ENCODE data around the gene NECTIN2. TPM values are rescaled to one million over a fixed set of nuclear protein-coding genes. Genes with fewer than 3 reads are reported as not detected.

The NECTIN2 gene
- total and polyA plus RNA-seq, 7 experiments from 2014 or later, result 0.16 to 9.2 (median 0.80) TPM; not detected in 1

GRCh38 chr19:44871809-44872208 lies 25.7 kb downstream of the NECTIN2 start:
- Mint-ChIP-seq H3K4me3 (no peak overlapping the region), H3K4me1 (peaks cover 0 to 11% (median 2%) of the 10 kb centered on the region in 7 donors), H3K27me3 (no peaks in the 10 kb centered on the region), H3K27ac (no peak overlapping the region), H3K9me3 (no peaks in the 10 kb centered on the region), H3K36me3 (no peaks in the 10 kb centered on the region)
- Histone ChIP-seq H3K27me3 (ENCODE audit: control insufficient read depth in 2 of 2, insufficient read depth in 2 of 2, low read length in 2 of 2) (no peaks in the 10 kb centered on the region), H3K27ac (ENCODE audit: low read depth, low read length) (no peak overlapping the region), H3K9me3 (ENCODE audit: control insufficient read depth in 2 of 3, low read length in 3 of 3) (no peaks in the 10 kb centered on the region), H3K4me1 (ENCODE audit: control insufficient read depth in 2 of 2, insufficient read depth in 2 of 2, low read length in 2 of 2) (no peaks in the 10 kb centered on the region), H3K4me3 (ENCODE audit: low read length) (no peak overlapping the region), H3K36me3 (ENCODE audit: control insufficient read depth in 2 of 3, insufficient read depth in 3 of 3, low read length in 3 of 3) (no peaks in the 10 kb centered on the region)
- intact Hi-C loops (cut with micrococcal nuclease), result no loop called here
- ChIA-PET POLR2A (no interaction called here), CTCF (interaction anchor here (1.4 kb wide), 1 partner anchor 12 kb away, joined by 5 read pairs; no protein-coding TSS in a partner anchor)
- DNase-seq, result no peak
- ATAC-seq, result no peak

GRCh38 chr19:44872661-44873060 lies 26.6 kb downstream of the NECTIN2 start:
- DNase-seq, result no peak
- H3K4me3 ChIP-seq (ENCODE audit: low read length), result no peak overlapping the region
- intact Hi-C loops (cut with micrococcal nuclease), result no loop called here
- H3K36me3 ChIP-seq (ENCODE audit: control insufficient read depth in 2 of 3, insufficient read depth in 3 of 3, low read length in 3 of 3), result no peaks in the 10 kb centered on the region
- Mint-ChIP-seq H3K27me3 (no peaks in the 10 kb centered on the region), H3K4me3 (no peak overlapping the region), H3K9me3 (no peaks in the 10 kb centered on the region), H3K36me3 (no peaks in the 10 kb centered on the region), H3K4me1 (peaks cover 3 to 16% (median 8%) of the 10 kb centered on the region in 7 donors), H3K27ac (peak overlapping the region in 1 of 9 donors; percentile 53)
- ChIA-PET CTCF (interaction anchor here (1.4 kb wide), 1 partner anchor 12 kb away, joined by 5 read pairs; no protein-coding TSS in a partner anchor), POLR2A (no interaction called here)
- no peaks in the 10 kb centered on the region for H3K4me1 ChIP-seq (ENCODE audit: control insufficient read depth in 2 of 2, insufficient read depth in 2 of 2, low read length in 2 of 2)
- no peaks in the 10 kb centered on the region for H3K27me3 ChIP-seq (ENCODE audit: control insufficient read depth in 2 of 2, insufficient read depth in 2 of 2, low read length in 2 of 2)
- ATAC-seq, result no peak
- H3K9me3 ChIP-seq (ENCODE audit: control insufficient read depth in 2 of 3, low read length in 3 of 3), result no peaks in the 10 kb centered on the region
- no peak overlapping the region for H3K27ac ChIP-seq (ENCODE audit: low read depth, low read length)

GRCh38 chr19:44874317-44874716 lies 28.2 kb downstream of the NECTIN2 start:
- no peaks in the 10 kb centered on the region for H3K27me3 ChIP-seq (ENCODE audit: control insufficient read depth in 2 of 2, insufficient read depth in 2 of 2, low read length in 2 of 2)
- DNase-seq, result no peak
- ChIA-PET POLR2A (interaction anchor here (0.6 kb wide), 1 partner anchor 11 kb away, joined by 3 read pairs; no protein-coding TSS in a partner anchor), CTCF (no interaction called here)
- Mint-ChIP-seq H3K9me3 (no peaks in the 10 kb centered on the region), H3K4me1 (peaks cover 3 to 12% (median 8%) of the 10 kb centered on the region in 7 donors), H3K27me3 (no peaks in the 10 kb centered on the region), H3K36me3 (no peaks in the 10 kb centered on the region), H3K27ac (no peak overlapping the region), H3K4me3 (no peak overlapping the region)
- H3K27ac ChIP-seq (ENCODE audit: low read depth, low read length), result no peak overlapping the region
- no peak overlapping the region for H3K4me3 ChIP-seq (ENCODE audit: low read length)
- H3K9me3 ChIP-seq (ENCODE audit: control insufficient read depth in 2 of 3, low read length in 3 of 3), result no peaks in the 10 kb centered on the region
- H3K36me3 ChIP-seq (ENCODE audit: control insufficient read depth in 2 of 3, insufficient read depth in 3 of 3, low read length in 3 of 3), result no peaks in the 10 kb centered on the region
- ATAC-seq, result no peak
- H3K4me1 ChIP-seq (ENCODE audit: control insufficient read depth in 2 of 2, insufficient read depth in 2 of 2, low read length in 2 of 2), result no peaks in the 10 kb centered on the region
- intact Hi-C loops (cut with micrococcal nuclease), result no loop called here

DNA sequence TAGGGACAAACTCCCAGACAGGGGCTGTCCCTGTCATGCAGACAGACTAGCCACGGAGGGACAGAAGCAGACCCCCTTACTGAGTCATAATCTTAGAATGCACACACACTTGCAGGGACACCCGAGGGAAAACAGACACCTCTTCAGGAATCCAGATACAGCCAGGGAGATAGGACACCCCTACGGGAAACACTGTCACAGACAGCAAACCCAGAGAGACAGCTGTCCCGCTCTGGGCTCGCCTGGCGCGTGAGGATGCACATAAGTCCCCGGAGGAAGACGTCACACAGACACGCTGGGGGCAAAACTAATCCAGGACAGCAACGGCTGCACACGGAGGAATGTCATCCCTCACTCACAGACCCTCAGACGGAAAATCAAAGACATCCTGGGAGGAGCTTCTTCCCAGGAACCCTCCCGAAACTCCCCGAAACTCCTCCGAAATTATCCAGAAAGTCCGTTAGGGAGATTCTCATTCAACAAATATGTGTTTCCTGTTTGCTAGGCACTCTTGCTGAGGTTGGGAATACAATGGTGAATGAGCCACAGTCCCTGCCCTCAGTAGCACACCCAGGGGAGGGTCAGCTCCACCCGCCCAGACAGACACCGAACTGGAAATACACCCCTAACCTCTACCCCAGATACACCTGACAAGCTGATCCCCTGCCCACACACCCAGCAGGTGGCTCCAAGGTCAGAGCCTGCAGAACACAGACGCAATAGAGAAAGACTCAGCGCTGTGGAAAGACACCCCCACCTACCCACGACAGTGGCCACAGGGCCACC lies 29.8 kb downstream of the NECTIN2 start:
- Mint-ChIP-seq H3K36me3 (no peaks in the 10 kb centered on the region), H3K9me3 (no peaks in the 10 kb centered on the region), H3K4me3 (no peak overlapping the region), H3K27me3 (no peaks in the 10 kb centered on the region), H3K4me1 (peaks cover 3 to 12% (median 8%) of the 10 kb centered on the region in 7 donors), H3K27ac (peak overlapping the region in 1 of 9 donors; percentile 23)
- intact Hi-C loops (cut with micrococcal nuclease), result no loop called here
- ChIA-PET POLR2A (no interaction called here), CTCF (no interaction called here)
- no peaks in the 10 kb centered on the region for H3K36me3 ChIP-seq (ENCODE audit: control insufficient read depth in 2 of 3, insufficient read depth in 3 of 3, low read length in 3 of 3)
- DNase-seq (no peak), ATAC-seq (no peak)
- H3K4me3 ChIP-seq (ENCODE audit: low read length), result no peak overlapping the region
- no peaks in the 10 kb centered on the region for H3K4me1 ChIP-seq (ENCODE audit: control insufficient read depth in 2 of 2, insufficient read depth in 2 of 2, low read length in 2 of 2)
- no peaks in the 10 kb centered on the region for H3K27me3 ChIP-seq (ENCODE audit: control insufficient read depth in 2 of 2, insufficient read depth in 2 of 2, low read length in 2 of 2)
- no peak overlapping the region for H3K27ac ChIP-seq (ENCODE audit: low read depth, low read length)
- H3K9me3 ChIP-seq (ENCODE audit: control insufficient read depth in 2 of 3, low read length in 3 of 3), result no peaks in the 10 kb centered on the region

DNA sequence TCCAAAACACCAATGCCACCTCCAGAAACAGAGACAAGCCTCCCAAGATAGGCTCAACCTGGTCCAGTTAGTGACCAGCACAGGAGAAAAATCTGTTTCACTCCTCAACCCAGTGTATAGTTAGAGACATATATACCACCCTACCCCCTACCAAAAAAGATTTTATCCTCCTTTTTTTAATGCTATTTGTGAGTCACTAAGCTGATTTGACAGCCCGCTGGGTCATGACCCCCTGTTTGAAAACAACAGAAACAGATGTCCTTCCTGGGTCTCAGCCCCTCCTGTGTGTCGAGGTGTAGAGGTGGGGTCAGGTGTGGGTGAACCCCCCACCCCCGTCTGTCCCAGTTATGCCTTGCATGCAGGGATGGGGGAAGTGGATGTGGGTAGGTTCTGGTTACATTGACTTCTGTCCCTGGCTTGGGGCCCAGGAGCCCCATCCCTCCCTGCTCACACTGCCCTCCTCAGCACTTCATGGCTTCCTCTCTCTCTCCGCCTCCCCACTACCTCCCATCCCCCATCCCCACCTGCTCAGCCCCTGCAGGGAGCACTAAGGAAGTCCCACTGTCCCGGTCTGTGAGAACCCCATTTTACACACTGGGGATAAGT lies 30.9 kb downstream of the NECTIN2 start:
- Mint-ChIP-seq H3K9me3 (no peaks in the 10 kb centered on the region), H3K27ac (peak overlapping the region in 4 of 9 donors; percentile 12 to 73 (median 41)), H3K4me3 (no peak overlapping the region), H3K27me3 (peaks cover 0 to 4% (median 0%) of the 10 kb centered on the region in 5 donors), H3K4me1 (peaks cover 3 to 12% (median 8%) of the 10 kb centered on the region in 7 donors), H3K36me3 (no peaks in the 10 kb centered on the region)
- Histone ChIP-seq H3K36me3 (ENCODE audit: control insufficient read depth in 2 of 3, insufficient read depth in 3 of 3, low read length in 3 of 3) (no peaks in the 10 kb centered on the region), H3K4me3 (ENCODE audit: low read length) (no peak overlapping the region), H3K27ac (ENCODE audit: low read depth, low read length) (no peak overlapping the region), H3K9me3 (ENCODE audit: control insufficient read depth in 2 of 3, low read length in 3 of 3) (no peaks in the 10 kb centered on the region), H3K27me3 (ENCODE audit: control insufficient read depth in 2 of 2, insufficient read depth in 2 of 2, low read length in 2 of 2) (no peaks in the 10 kb centered on the region), H3K4me1 (ENCODE audit: control insufficient read depth in 2 of 2, insufficient read depth in 2 of 2, low read length in 2 of 2) (no peaks in the 10 kb centered on the region)
- DNase-seq, result no peak
- ChIA-PET POLR2A (no interaction called here), CTCF (no interaction called here)
- ATAC-seq, result peak; percentile 26
- intact Hi-C loops (cut with micrococcal nuclease), result no loop called here

GRCh38 chr19:44878120-44878865 lies 32.2 kb downstream of the NECTIN2 start:
- H3K27me3 ChIP-seq (ENCODE audit: control insufficient read depth in 2 of 2, insufficient read depth in 2 of 2, low read length in 2 of 2), result no peaks in the 10 kb centered on the region
- H3K9me3 ChIP-seq (ENCODE audit: control insufficient read depth in 2 of 3, low read length in 3 of 3), result no peaks in the 10 kb centered on the region
- no peaks in the 10 kb centered on the region for H3K4me1 ChIP-seq (ENCODE audit: control insufficient read depth in 2 of 2, insufficient read depth in 2 of 2, low read length in 2 of 2)
- ATAC-seq (no peak), DNase-seq (no peak)
- Mint-ChIP-seq H3K4me3 (no peak overlapping the region), H3K4me1 (peaks cover 3 to 12% (median 7%) of the 10 kb centered on the region in 7 donors), H3K9me3 (no peaks in the 10 kb centered on the region), H3K27me3 (peaks cover 0 to 8% (median 0%) of the 10 kb centered on the region in 5 donors), H3K27ac (no peak overlapping the region), H3K36me3 (no peaks in the 10 kb centered on the region)
- H3K27ac ChIP-seq (ENCODE audit: low read depth, low read length), result no peak overlapping the region
- H3K4me3 ChIP-seq (ENCODE audit: low read length), result no peak overlapping the region
- intact Hi-C loops (cut with micrococcal nuclease), result no loop called here
- CTCF ChIA-PET, result no interaction called here
- H3K36me3 ChIP-seq (ENCODE audit: control insufficient read depth in 2 of 3, insufficient read depth in 3 of 3, low read length in 3 of 3), result no peaks in the 10 kb centered on the region
- POLR2A ChIA-PET, result no interaction called here
